CD14-positive monocyte (primary cell): Measurements from ENCODE around the gene ERCC2. TPM values are rescaled to one million over a fixed set of nuclear protein-coding genes. Genes with fewer than 3 reads are reported as not detected.

ENCODE experiments used
- DNase-seq, 3 donors: peaks; one replicate each; pipeline ENCODE4 v3.0.0-alpha.2; 2011 to 2022
- H2AFZ ChIP-seq: 2 replicates; pipeline ENCODE4 v1.6.0; 2012; ENCODE audit warnings: mild to moderate bottlenecking, low read depth, low read length, inconsistent platforms; ENCODE audit not compliant: insufficient read depth, poor library complexity, severe bottlenecking
- H3K27ac ChIP-seq, 2 donors: 1 replicate in 1 of 2; 2 replicates in 1 of 2; pipeline ENCODE4 v1.5.1; 2012 to 2013; ENCODE audit warnings: low read length in 2 of 2, control low read depth in 1 of 2, inconsistent platforms in 1 of 2, low read depth in 1 of 2, mild to moderate bottlenecking in 1 of 2
- H3K27me3 ChIP-seq, 2 donors: one replicate each; pipeline versions ENCODE4 v1.6.0 to v1.6.1; 2011 to 2013; ENCODE audit warnings: low read length in 2 of 2; ENCODE audit not compliant: control insufficient read depth in 2 of 2, insufficient read depth in 2 of 2
- H3K36me3 ChIP-seq, 2 donors: replicated peaks in 1 of 2; 1 replicate in 1 of 2; 2 replicates in 1 of 2; pipeline versions ENCODE4 v1.5.1 to v1.6.1; 2012 to 2013; ENCODE audit warnings: low read length in 2 of 2, control low read depth in 1 of 2, inconsistent platforms in 1 of 2, mild to moderate bottlenecking in 1 of 2; ENCODE audit not compliant: insufficient read depth in 2 of 2, control insufficient read depth in 1 of 2
- H3K4me1 ChIP-seq, 2 donors: 1 replicate in 1 of 2; 2 replicates in 1 of 2; pipeline versions ENCODE4 v1.5.1 to v1.6.1; 2012 to 2013; ENCODE audit warnings: low read length in 2 of 2, control low read depth in 1 of 2, inconsistent platforms in 1 of 2, mild to moderate bottlenecking in 1 of 2, moderate library complexity in 1 of 2; ENCODE audit not compliant: insufficient read depth in 2 of 2, control insufficient read depth in 1 of 2
- H3K4me2 ChIP-seq: replicated peaks from 2 replicates; pipeline ENCODE3; 2012; ENCODE audit warnings: low read length, moderate library complexity, mild to moderate bottlenecking; ENCODE audit not compliant: poor library complexity, severe bottlenecking; ENCODE audit errors: extremely low read depth
- H3K4me3 ChIP-seq, 3 experiments: fragments of 200-600 bp in 1 of 3; sonication (generic) in 1 of 3; replicated peaks in 1 of 3; 1 replicate in 2 of 3; 2 replicates in 1 of 3; pipeline ENCODE4 v1.5.1; 2011 to 2013; ENCODE audit warnings: low read length in 3 of 3, mild to moderate bottlenecking in 3 of 3, control low read depth in 2 of 3, low read depth in 2 of 3, inconsistent platforms in 1 of 3, moderate library complexity in 1 of 3
- H3K79me2 ChIP-seq: 2 replicates; pipeline ENCODE4 v1.6.0; 2012; ENCODE audit warnings: mild to moderate bottlenecking, control low read depth, inconsistent platforms, low read length, moderate library complexity; ENCODE audit not compliant: insufficient read depth
- H3K9ac ChIP-seq: 2 replicates; pipeline ENCODE4 v1.6.0; 2017; ENCODE audit warnings: low read length, mild to moderate bottlenecking; ENCODE audit not compliant: insufficient read depth, poor library complexity, severe bottlenecking
- H3K9me3 ChIP-seq, 2 donors: replicated peaks in 1 of 2; 1 replicate in 1 of 2; 2 replicates in 1 of 2; pipeline versions ENCODE4 v1.5.1 to v1.6.1; 2012 to 2013; ENCODE audit warnings: low read length in 2 of 2, control low read depth in 1 of 2; ENCODE audit not compliant: control insufficient read depth in 1 of 2, insufficient read depth in 1 of 2
- H4K20me1 ChIP-seq: 2 replicates; pipeline ENCODE4 v1.6.0; 2012; ENCODE audit warnings: mild to moderate bottlenecking, low read length, control low read depth, moderate library complexity; ENCODE audit not compliant: insufficient read depth
- H3K27ac Mint-ChIP-seq, 7 donors: one replicate each; pipeline ENCODE4 v1.8.0; 2020; ENCODE audit warnings: mild to moderate bottlenecking in 7 of 7, mixed read lengths in 7 of 7, moderate library complexity in 6 of 7, inconsistent platforms in 2 of 7
- H3K27me3 Mint-ChIP-seq, 3 donors: one replicate each; pipeline ENCODE4 v1.8.0; 2021 to 2022; ENCODE audit warnings: low read depth in 3 of 3, mild to moderate bottlenecking in 3 of 3, mixed read lengths in 3 of 3, moderate library complexity in 3 of 3, inconsistent platforms in 1 of 3
- H3K36me3 Mint-ChIP-seq, 2 donors: one replicate each; pipeline ENCODE4 v1.8.0; 2020; ENCODE audit warnings: mixed read lengths in 2 of 2, inconsistent platforms in 1 of 2, mild to moderate bottlenecking in 1 of 2
- H3K4me1 Mint-ChIP-seq: one replicate; pipeline ENCODE4 v1.8.0; 2020; ENCODE audit warnings: mild to moderate bottlenecking, mixed read lengths
- H3K4me3 Mint-ChIP-seq, 2 donors: one replicate each; pipeline ENCODE4 v1.8.0; 2020; ENCODE audit warnings: mild to moderate bottlenecking in 2 of 2, mixed read lengths in 2 of 2, moderate library complexity in 1 of 2
- H3K9me3 Mint-ChIP-seq, 7 donors: one replicate each; pipeline ENCODE4 v1.8.0; 2020 to 2022; ENCODE audit warnings: mixed read lengths in 7 of 7, mild to moderate bottlenecking in 6 of 7, moderate library complexity in 6 of 7, inconsistent platforms in 2 of 7
- WGBS: methylation state at CpG from one replicate; pipeline ENCODE4 v1.1.5; 2013; ENCODE audit warnings: missing lambda C conversion rate; ENCODE audit not compliant: insufficient coverage; 5-methylcytosine and 5-hydroxymethylcytosine counted together
- intact Hi-C, 2 donors: fragments of 100-400 bp; cut with micrococcal nuclease; formaldehyde crosslinking; loops; one replicate each; pipeline versions ENCODE4 v1.15.0 to v1.15.1; 2023
- polyA plus RNA-seq, 3 donors: library from polyadenylated mRNA; depleted of rRNA in 1 of 3; unstranded in 2 of 3; stranded (reverse) in 1 of 3; fragments of 300-500 nt in 2 of 3; fragments of >200 nt in 1 of 3; fragmentation: Illumina TruSeq in 2 of 3; gene quantifications; 1 replicate in 2 of 3; 2 replicates in 1 of 3; pipeline ENCODE4 v1.2.3, GENCODE V29; 2012 to 2021
- TF ChIP-seq, protein P1 (sequence below): fragments of 200-600 bp; IDR thresholded peaks from one replicate; pipeline ENCODE4 v1.8.0; 2022; ENCODE audit warnings: antibody characterized with exemption, mild to moderate bottlenecking

ERCC2 gene
- polyA plus RNA-seq, 3 donors: 4.0 to 20.0 (median 4.4) TPM

DNA sequence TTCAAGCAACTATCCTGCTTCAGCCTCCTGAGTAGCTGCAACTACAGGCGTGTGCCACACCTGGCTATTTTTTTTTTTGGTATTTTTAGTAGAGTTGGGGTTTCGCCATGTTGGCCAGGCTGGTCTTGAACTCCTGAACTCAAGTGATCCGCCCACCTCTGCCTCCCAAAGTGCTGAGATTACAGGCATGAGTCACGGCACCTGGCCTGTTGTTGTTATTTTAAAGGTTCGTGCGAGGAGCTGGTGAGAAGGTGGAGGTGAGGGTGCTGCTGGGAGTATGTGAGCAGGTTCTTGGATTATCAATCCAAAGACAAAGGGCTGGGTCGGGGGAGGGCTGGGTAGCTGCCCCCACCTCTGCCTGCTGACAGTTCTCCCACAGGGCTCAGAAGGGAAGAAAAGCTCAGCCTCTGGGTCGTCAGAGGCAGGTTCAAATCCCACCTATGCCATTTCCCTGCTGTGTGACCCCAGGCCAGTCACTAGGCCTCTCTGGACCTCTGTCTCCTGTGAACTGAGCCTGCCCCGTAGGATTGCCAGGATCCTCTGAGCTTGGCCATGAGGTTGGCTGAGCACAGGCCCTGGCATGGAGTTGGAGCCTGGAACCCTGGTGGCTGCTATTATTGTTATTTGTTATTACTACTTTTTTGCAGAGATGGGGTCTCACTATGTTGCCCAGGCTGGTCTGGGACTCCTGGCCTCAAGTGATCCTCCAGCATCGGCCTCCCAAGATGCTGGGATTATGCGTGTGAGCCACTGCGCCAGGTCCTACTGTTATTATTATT is 49.2 kb downstream of the ERCC2 start:
- no peak overlapping the region for H3K27ac Mint-ChIP-seq
- Histone ChIP-seq H3K4me2 (no peak overlapping the region), H3K36me3 (no peaks in the 10 kb centered on the region), H3K4me1 (peaks cover 0 to 3% of the 10 kb centered on the region in 2 donors), H3K4me3 (no peak overlapping the region), H3K27me3 (peaks cover 8 to 31% of the 10 kb centered on the region in 2 donors), H3K79me2 (no peaks in the 10 kb centered on the region), H4K20me1 (no peaks in the 10 kb centered on the region), H2AFZ (no peak overlapping the region), H3K27ac (no peak overlapping the region), H3K9me3 (no peaks in the 10 kb centered on the region), H3K9ac (no peak overlapping the region)
- H3K9me3 Mint-ChIP-seq: peaks cover 0 to 8% (median 2%) of the 10 kb centered on the region in 7 donors
- TF ChIP-seq, protein P1, sequence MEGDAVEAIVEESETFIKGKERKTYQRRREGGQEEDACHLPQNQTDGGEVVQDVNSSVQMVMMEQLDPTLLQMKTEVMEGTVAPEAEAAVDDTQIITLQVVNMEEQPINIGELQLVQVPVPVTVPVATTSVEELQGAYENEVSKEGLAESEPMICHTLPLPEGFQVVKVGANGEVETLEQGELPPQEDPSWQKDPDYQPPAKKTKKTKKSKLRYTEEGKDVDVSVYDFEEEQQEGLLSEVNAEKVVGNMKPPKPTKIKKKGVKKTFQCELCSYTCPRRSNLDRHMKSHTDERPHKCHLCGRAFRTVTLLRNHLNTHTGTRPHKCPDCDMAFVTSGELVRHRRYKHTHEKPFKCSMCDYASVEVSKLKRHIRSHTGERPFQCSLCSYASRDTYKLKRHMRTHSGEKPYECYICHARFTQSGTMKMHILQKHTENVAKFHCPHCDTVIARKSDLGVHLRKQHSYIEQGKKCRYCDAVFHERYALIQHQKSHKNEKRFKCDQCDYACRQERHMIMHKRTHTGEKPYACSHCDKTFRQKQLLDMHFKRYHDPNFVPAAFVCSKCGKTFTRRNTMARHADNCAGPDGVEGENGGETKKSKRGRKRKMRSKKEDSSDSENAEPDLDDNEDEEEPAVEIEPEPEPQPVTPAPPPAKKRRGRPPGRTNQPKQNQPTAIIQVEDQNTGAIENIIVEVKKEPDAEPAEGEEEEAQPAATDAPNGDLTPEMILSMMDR: no peak
- H3K36me3 Mint-ChIP-seq: no peaks in the 10 kb centered on the region
- peaks cover 39 to 63% (median 40%) of the 10 kb centered on the region in 3 donors for H3K27me3 Mint-ChIP-seq
- H3K4me1 Mint-ChIP-seq: peaks cover 3% of the 10 kb centered on the region
- 89% methylated on average over 4 of the region's 12 CpGs for WGBS
- H3K4me3 Mint-ChIP-seq: no peak overlapping the region
- intact Hi-C loops: no loop called here
- no peak for DNase-seq

DNA sequence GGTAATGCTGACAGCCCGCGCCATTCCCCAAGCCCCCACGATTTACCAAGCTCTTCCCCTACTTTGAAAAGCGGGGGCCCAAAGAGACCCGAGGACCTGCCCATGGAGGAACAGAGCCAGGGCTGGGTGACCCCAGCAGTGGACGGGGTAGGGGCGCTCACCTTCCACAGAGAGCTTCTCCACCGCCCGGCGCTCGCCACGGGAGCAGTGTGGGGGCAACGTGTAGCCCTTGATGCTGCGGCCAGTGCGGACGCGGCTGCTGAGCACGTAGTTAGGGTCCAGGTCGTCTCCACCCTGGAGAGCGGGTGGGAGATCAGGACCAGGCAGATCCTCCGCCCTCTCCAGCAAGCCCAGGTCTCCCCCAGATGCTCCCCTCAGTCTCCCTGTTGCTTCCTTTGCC is 55.1 kb downstream of the ERCC2 start:
- intact Hi-C loops: no loop called here
- Mint-ChIP-seq H3K4me3 (no peak overlapping the region), H3K9me3 (peaks cover 0 to 2% (median 0%) of the 10 kb centered on the region in 7 donors), H3K27me3 (peaks cover 15 to 43% (median 24%) of the 10 kb centered on the region in 3 donors), H3K4me1 (peaks cover 11% of the 10 kb centered on the region), H3K27ac (no peak overlapping the region), H3K36me3 (no peaks in the 10 kb centered on the region)
- no peak overlapping the region for H3K27ac ChIP-seq
- no peak overlapping the region for H3K4me3 ChIP-seq
- DNase-seq: no peak
- peaks cover 0 to 6% of the 10 kb centered on the region in 2 donors for H3K27me3 ChIP-seq
- WGBS: 64% methylated on average over 21 of the region's 21 CpGs
- no peak overlapping the region for H3K9ac ChIP-seq
- H2AFZ ChIP-seq: no peak overlapping the region
- H3K36me3 ChIP-seq: no peaks in the 10 kb centered on the region
- peaks cover 3 to 9% of the 10 kb centered on the region in 2 donors for H3K4me1 ChIP-seq
- H3K79me2 ChIP-seq: no peaks in the 10 kb centered on the region
- H4K20me1 ChIP-seq: no peaks in the 10 kb centered on the region
- no peaks in the 10 kb centered on the region for H3K9me3 ChIP-seq
- TF ChIP-seq, protein P1: no peak
- H3K4me2 ChIP-seq: no peak overlapping the region
